ENCODE data around the gene BAZ2B. TPM values are rescaled to one million over a fixed set of nuclear protein-coding genes. Genes with fewer than 3 reads are reported as not detected.

BAZ2B gene
- total RNA-seq, 1 experiment from 2014 or later = 54.9 TPM

DNA sequence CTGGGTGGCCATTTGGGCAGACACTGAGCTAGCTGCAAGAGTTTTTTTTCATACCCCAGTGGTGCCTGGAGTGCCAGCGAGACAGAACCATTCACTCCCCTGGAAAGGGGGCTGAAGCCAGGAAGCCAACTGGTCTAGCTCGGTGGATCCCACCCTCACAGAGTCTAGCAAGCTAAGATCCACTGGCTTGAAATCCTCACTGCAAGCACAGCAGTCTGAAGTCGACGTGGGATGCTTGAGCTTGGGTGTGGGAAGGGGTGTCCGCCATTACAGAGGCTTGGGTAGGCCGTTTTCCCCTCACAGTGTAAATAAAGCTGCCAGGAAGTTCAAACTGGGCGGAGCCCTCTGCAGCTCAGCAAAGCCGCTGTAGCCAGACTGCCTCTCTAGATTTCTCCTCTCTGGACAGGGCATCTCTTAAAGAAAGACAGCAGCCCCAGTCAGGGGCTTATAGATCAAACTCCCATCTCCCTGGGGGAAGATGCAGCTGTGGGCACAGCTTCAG lies 260.2 kb downstream of the BAZ2B start:
- no CpG with 5 or more reads among the region's 8 CpGs for whole genome bisulfite sequencing (ENCODE audit: extremely low coverage, insufficient read length, low lambda C conversion rate)
- TF ChIP-seq, protein P1, sequence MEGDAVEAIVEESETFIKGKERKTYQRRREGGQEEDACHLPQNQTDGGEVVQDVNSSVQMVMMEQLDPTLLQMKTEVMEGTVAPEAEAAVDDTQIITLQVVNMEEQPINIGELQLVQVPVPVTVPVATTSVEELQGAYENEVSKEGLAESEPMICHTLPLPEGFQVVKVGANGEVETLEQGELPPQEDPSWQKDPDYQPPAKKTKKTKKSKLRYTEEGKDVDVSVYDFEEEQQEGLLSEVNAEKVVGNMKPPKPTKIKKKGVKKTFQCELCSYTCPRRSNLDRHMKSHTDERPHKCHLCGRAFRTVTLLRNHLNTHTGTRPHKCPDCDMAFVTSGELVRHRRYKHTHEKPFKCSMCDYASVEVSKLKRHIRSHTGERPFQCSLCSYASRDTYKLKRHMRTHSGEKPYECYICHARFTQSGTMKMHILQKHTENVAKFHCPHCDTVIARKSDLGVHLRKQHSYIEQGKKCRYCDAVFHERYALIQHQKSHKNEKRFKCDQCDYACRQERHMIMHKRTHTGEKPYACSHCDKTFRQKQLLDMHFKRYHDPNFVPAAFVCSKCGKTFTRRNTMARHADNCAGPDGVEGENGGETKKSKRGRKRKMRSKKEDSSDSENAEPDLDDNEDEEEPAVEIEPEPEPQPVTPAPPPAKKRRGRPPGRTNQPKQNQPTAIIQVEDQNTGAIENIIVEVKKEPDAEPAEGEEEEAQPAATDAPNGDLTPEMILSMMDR (conservative IDR thresholded peaks at IDR 0.05) = no peak
- H3K27me3 ChIP-seq (ENCODE audit: insufficient read depth, low read length) = no peaks in the 10 kb centered on the region
- H3K79me2 ChIP-seq (ENCODE audit: insufficient read depth, low read length) = no peaks in the 10 kb centered on the region
- no peak overlapping the region for H3K23ac ChIP-seq (ENCODE audit: insufficient read length, low read depth, low read length)
- H3K4me1 ChIP-seq (ENCODE audit: insufficient read depth, low read length) = no peaks in the 10 kb centered on the region
- H3K79me1 ChIP-seq (ENCODE audit: insufficient read depth, low read depth, low read length, poor library complexity, severe bottlenecking) = no peaks in the 10 kb centered on the region
- peaks cover 7 to 24% (median 8%) of the 10 kb centered on the region in 3 experiments; a peak in 6 of 7 replicates for H3K36me3 Mint-ChIP-seq (ENCODE audit: insufficient read depth in 1 of 3, low read depth in 3 of 3)
- H3K23me2 ChIP-seq (ENCODE audit: insufficient read length, low read depth, low read length, poor library complexity, severe bottlenecking) = no peaks in the 10 kb centered on the region
- no peak overlapping the region for H4K5ac ChIP-seq (ENCODE audit: insufficient read length, low read depth, low read length)
- H3K9me3 Mint-ChIP-seq = peaks cover 0 to 2% of the 10 kb centered on the region in 2 experiments; a peak in 2 of 5 replicates
- H2BK20ac ChIP-seq (ENCODE audit: low read depth, low read length, poor library complexity, severe bottlenecking) = no peak overlapping the region
- H3K9ac ChIP-seq (ENCODE audit: extremely low read depth, insufficient read length, low read length) = no peak overlapping the region
- no peak overlapping the region for H4K91ac ChIP-seq (ENCODE audit: insufficient read length, low read depth, low read length)
- no peak overlapping the region for H2AK5ac ChIP-seq (ENCODE audit: insufficient read length, low read length)
- H3K56ac ChIP-seq (ENCODE audit: insufficient read length, low read depth, low read length) = no peak overlapping the region
- H2BK5ac ChIP-seq (ENCODE audit: insufficient read length, low read length) = no peak overlapping the region
- no peak overlapping the region for H2BK15ac ChIP-seq (ENCODE audit: low read depth, low read length)
- H3K9me3 ChIP-seq (ENCODE audit: control insufficient read depth, low read depth, low read length) = no peaks in the 10 kb centered on the region
- no peak overlapping the region for H3K4me3 Mint-ChIP-seq
- no peak overlapping the region for H2AFZ ChIP-seq (ENCODE audit: low read length)
- no peak overlapping the region for H2BK12ac ChIP-seq (ENCODE audit: insufficient read length, low read depth, low read length)
- no peaks in the 10 kb centered on the region for H4K20me1 ChIP-seq (ENCODE audit: control insufficient read depth, insufficient read depth, insufficient read length)
- H3K18ac ChIP-seq (ENCODE audit: insufficient read length, low read depth, low read length) = no peak overlapping the region
- H4K8ac ChIP-seq (replicated peaks; ENCODE audit: insufficient read length, low read depth, low read length) = no peak overlapping the region
- H3K27ac Mint-ChIP-seq = peak overlapping the region in 1 of 3 experiments; percentile 28; a peak in 1 of 7 replicates
- no peak overlapping the region for H3K27ac ChIP-seq (ENCODE audit: insufficient read length, low read depth, low read length)
- H3K27me3 Mint-ChIP-seq (ENCODE audit: low read depth) = no peaks in the 10 kb centered on the region
- H3K14ac ChIP-seq (ENCODE audit: insufficient read depth, low read length) = no peak overlapping the region
- no peak overlapping the region for H3K4me2 ChIP-seq (ENCODE audit: insufficient read depth, insufficient read length, low read length)
- H3K4ac ChIP-seq (ENCODE audit: low read depth, low read length) = no peak overlapping the region
- no peak overlapping the region for H2BK120ac ChIP-seq (ENCODE audit: low read depth, low read length, poor library complexity, severe bottlenecking)
- no peak overlapping the region for H3T11ph ChIP-seq (ENCODE audit: low read length)
- peaks cover 5 to 8% of the 10 kb centered on the region in 2 experiments; a peak in 3 of 4 replicates for H3K4me1 Mint-ChIP-seq
- no peak for DNase-seq

Measured in H9 (cell line).